ENCODE results near the gene ICAM5.
A peak's percentile ranks its signal among the peaks of the same experiment; 100 is the strongest.
"Not testable (repeated sequence)": the region's sequence is repeated elsewhere in the genome, so short reads cannot be mapped to it uniquely, and the experiment has no call there.

Gene ICAM5

GRCh38 chr19:10271543-10272086 is 18.1 kb upstream of the ICAM5 start:
- TF ChIP-seq CTCF (IDR thresholded peaks at IDR 0.05; ENCODE audit: low read depth, low read length, missing control alignments) = no peak
- Histone ChIP-seq H3K4me3 (ENCODE audit: low read depth, low read length) (peak overlapping the region; percentile 47), H3K27ac (no peak overlapping the region), H3K27me3 (replicated peaks) (no peaks in the 10 kb centered on the region), H3K36me3 (replicated peaks) (no peaks in the 10 kb centered on the region)
- in situ Hi-C loops (cut with HindIII; ENCODE audit: low pct_ligation_motif_present, low sequenced_read_pairs) = no loop called here
- DNase-seq = no peak

GRCh38 chr19:10274589-10274988 is 15.2 kb upstream of the ICAM5 start:
- no peaks in the 10 kb centered on the region for H3K27me3 ChIP-seq (replicated peaks)
- no peak overlapping the region for H3K4me3 ChIP-seq (ENCODE audit: low read depth, low read length)
- in situ Hi-C loops (cut with HindIII; ENCODE audit: low pct_ligation_motif_present, low sequenced_read_pairs) = no loop called here
- no peak overlapping the region for H3K27ac ChIP-seq
- peaks cover 2% of the 10 kb centered on the region for H3K36me3 ChIP-seq (replicated peaks)
- DNase-seq = no peak
- no peak for TF ChIP-seq CTCF (IDR thresholded peaks at IDR 0.05; ENCODE audit: low read depth, low read length, missing control alignments)

- in situ Hi-C loops (cut with HindIII; ENCODE audit: low pct_ligation_motif_present, low sequenced_read_pairs) = no loop called here
- peaks cover 2% of the 10 kb centered on the region for H3K36me3 ChIP-seq (replicated peaks)
- DNase-seq = no peak
- no peak overlapping the region for H3K4me3 ChIP-seq (ENCODE audit: low read depth, low read length)
- H3K27me3 ChIP-seq (replicated peaks) = no peaks in the 10 kb centered on the region
- no peak for TF ChIP-seq CTCF (IDR thresholded peaks at IDR 0.05; ENCODE audit: low read depth, low read length, missing control alignments)
- H3K27ac ChIP-seq = no peak overlapping the region
Observed at GRCh38 chr19:10277795-10278589, 11.8 kb upstream of the ICAM5 start.

- peaks cover 2% of the 10 kb centered on the region for H3K36me3 ChIP-seq (replicated peaks)
- in situ Hi-C loops (cut with HindIII; ENCODE audit: low pct_ligation_motif_present, low sequenced_read_pairs) = no loop called here
- no peak overlapping the region for H3K4me3 ChIP-seq (ENCODE audit: low read depth, low read length)
- DNase-seq = no peak
- no peak for TF ChIP-seq CTCF (IDR thresholded peaks at IDR 0.05; ENCODE audit: low read depth, low read length, missing control alignments)
- H3K27ac ChIP-seq = no peak overlapping the region
- H3K27me3 ChIP-seq (replicated peaks) = no peaks in the 10 kb centered on the region
Observed at GRCh38 chr19:10278935-10279334, 10.8 kb upstream of the ICAM5 start.

- in situ Hi-C loops (cut with HindIII; ENCODE audit: low pct_ligation_motif_present, low sequenced_read_pairs) = no loop called here
- no peak overlapping the region for H3K27ac ChIP-seq
- H3K36me3 ChIP-seq (replicated peaks) = peaks cover 7% of the 10 kb centered on the region
- H3K4me3 ChIP-seq (ENCODE audit: low read depth, low read length) = no peak overlapping the region
- no peak for DNase-seq
- no peak for TF ChIP-seq CTCF (IDR thresholded peaks at IDR 0.05; ENCODE audit: low read depth, low read length, missing control alignments)
- no peaks in the 10 kb centered on the region for H3K27me3 ChIP-seq (replicated peaks)
Observed at GRCh38 chr19:10279737-10280442, 9.9 kb upstream of the ICAM5 start.

GRCh38 chr19:10282043-10282442 is 7.7 kb upstream of the ICAM5 start:
- H3K27ac ChIP-seq; H3K4me3 ChIP-seq (ENCODE audit: low read depth, low read length); H3K27me3 ChIP-seq (replicated peaks); in situ Hi-C loops (cut with HindIII; ENCODE audit: low pct_ligation_motif_present, low sequenced_read_pairs); DNase-seq: not testable (repeated sequence)
- peaks cover 16% of the 10 kb centered on the region for H3K36me3 ChIP-seq (replicated peaks)

All from brain microvascular endothelial cell (primary cell).